Activated T-helper 9 cell treated with anti-CD3 and anti-CD28 coated beads, Interleukin-2, amount 50 U/mL, for 16 hours (primary cell): ENCODE data around the gene DAPK1.

Experiments used
- DNase-seq: peaks from one replicate; pipeline ENCODE4 v3.0.0-alpha.2; 2020; ENCODE audit warnings: low read depth

The DAPK1 gene

GRCh38 chr9:87671478-87671877 lies 173.8 kb downstream of the DAPK1 start:
- no peak for DNase-seq

- no peak for DNase-seq
Measured at GRCh38 chr9:87671925-87672324, 174.3 kb downstream of the DAPK1 start.

- DNase-seq, result no peak
Measured at GRCh38 chr9:87672586-87672985, 174.9 kb downstream of the DAPK1 start.

- no peak for DNase-seq
Measured at GRCh38 chr9:87673446-87674120, 175.9 kb downstream of the DAPK1 start.

GRCh38 chr9:87674565-87675299 lies 177.1 kb downstream of the DAPK1 start:
- no peak for DNase-seq

- DNase-seq, result no peak
Measured at GRCh38 chr9:87675906-87676515, 178.3 kb downstream of the DAPK1 start.

GRCh38 chr9:87676976-87677775 lies 179.5 kb downstream of the DAPK1 start:
- DNase-seq, result no peak

- DNase-seq, result no peak
Measured at GRCh38 chr9:87677776-87678587, 180.3 kb downstream of the DAPK1 start.

- DNase-seq, result no peak
Measured at GRCh38 chr9:87678650-87679355, 181.1 kb downstream of the DAPK1 start.

GRCh38 chr9:87681271-87682061 lies 183.8 kb downstream of the DAPK1 start:
- no peak for DNase-seq

GRCh38 chr9:87682085-87682484 lies 184.4 kb downstream of the DAPK1 start:
- no peak for DNase-seq

- no peak for DNase-seq
Measured at GRCh38 chr9:87682618-87683017, 185.0 kb downstream of the DAPK1 start.

- no peak for DNase-seq
Measured at GRCh38 chr9:87683751-87684626, 186.3 kb downstream of the DAPK1 start.

GRCh38 chr9:87684627-87685219 lies 187.1 kb downstream of the DAPK1 start:
- no peak for DNase-seq

GRCh38 chr9:87685441-87685840 lies 187.8 kb downstream of the DAPK1 start:
- no peak for DNase-seq

GRCh38 chr9:87685871-87686519 lies 188.3 kb downstream of the DAPK1 start:
- DNase-seq, result no peak

- DNase-seq, result no peak
Measured at GRCh38 chr9:87686520-87687090, 188.9 kb downstream of the DAPK1 start.

GRCh38 chr9:87687207-87687606 lies 189.5 kb downstream of the DAPK1 start:
- DNase-seq, result no peak
